Forelimb muscle (tissue), 1 donor: ENCODE data around the gene SLC38A9. TPM values are rescaled to one million over a fixed set of nuclear protein-coding genes. Genes with fewer than 3 reads are reported as not detected.
"Not testable (repeated sequence)": the region's sequence is repeated elsewhere in the genome, so short reads cannot be mapped to it uniquely, and the experiment has no call there.

Experiments used
- DNase-seq: peaks from one replicate; pipeline ENCODE4 v3.0.0-alpha.2; 2013; ENCODE audit warnings: low read depth
- polyA plus RNA-seq: library from polyadenylated mRNA; unstranded; fragments of 120-200 nt; gene quantifications from one replicate; pipeline ENCODE4 v1.2.1, GENCODE V29; 2013; ENCODE audit not compliant: insufficient read length

The SLC38A9 gene
- polyA plus RNA-seq, 1 donor: 11.0 TPM

DNA sequence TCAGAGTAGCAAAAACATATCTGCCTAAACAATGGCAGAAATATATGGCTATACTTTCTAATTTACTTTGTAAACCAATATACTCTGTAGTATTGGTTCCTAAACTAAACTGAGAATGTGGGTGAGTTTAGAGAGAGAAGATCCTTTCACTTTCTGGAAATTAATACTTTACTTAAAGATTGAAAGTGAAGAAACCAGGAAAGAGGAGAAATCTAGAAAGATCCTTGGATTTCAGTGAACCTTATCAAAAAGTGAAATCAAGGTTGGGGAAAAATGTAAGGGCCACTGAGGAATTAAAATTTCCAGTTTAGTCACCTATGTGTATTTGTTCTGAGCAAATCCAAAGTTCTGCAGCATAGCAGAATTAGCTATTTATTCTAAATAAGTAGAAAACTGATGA, 5.9 kb downstream of the SLC38A9 start:
- DNase-seq: no peak

DNA sequence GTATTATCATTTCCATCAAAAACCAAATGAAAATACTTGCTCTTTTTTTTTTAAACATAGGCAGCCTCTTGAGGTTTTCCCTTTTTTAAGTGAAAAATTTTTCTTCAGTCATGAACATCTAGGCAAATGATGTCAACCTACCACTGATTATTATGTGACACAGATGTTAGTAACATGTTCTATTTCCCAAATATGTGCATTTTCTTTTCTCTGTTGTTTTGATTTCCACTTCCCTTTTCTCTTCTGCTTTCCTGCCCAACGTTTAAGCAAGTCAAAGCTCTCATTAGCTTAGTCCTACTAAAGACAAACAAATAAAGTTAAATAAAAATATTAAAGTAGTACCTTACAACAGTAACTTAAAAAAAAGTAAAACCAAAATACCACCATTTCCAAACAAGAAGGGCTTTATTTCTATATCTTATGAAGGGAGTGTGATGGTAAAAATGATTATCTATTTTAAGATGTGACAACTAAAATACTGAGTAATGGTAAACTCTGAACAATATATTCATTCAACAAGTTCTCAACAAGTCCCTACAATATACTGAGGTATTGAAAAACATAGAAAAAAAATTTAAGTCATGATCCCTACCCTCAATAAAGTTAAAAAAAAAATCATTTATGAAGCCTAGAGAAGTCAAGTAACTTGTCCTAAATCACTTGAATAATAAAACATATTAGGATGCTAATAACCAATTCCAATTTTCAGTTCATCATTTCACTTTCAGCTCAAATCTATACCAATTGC, 9.4 kb downstream of the SLC38A9 start:
- DNase-seq: no peak

GRCh38 chr5:55701462-55702103, 10.5 kb downstream of the SLC38A9 start:
- no peak for DNase-seq

- DNase-seq: no peak
Measured at GRCh38 chr5:55700745-55701144, 11.4 kb downstream of the SLC38A9 start.

DNA sequence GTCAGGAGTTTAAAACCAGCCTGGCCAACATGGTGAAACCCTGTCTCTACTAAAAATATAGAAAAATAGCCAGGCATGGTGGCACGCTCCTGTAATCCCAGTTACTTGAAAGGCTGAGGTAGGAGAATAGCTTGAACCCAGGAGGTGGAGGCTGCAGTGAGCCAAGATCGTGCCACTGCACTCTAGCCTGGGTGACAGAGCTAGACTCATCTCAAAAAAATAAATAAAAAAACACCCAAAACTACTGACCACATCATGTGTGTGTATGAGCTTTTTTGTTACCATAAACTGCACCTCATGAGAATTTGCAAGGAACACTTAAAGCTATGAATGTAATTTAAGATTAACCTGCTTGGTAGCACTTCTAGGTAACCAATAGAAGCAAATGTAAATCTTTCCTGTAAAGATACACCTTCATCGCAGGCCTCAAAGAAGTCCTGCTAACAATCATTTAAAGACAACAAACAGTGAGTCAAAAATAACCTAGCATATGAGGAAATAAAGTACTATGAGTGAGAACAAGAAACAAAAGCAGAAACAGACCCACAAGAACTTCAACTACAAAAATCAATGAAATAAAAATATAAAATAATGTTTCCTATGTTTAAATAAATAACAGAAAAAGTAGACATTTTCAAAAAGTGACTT, 13.0 kb downstream of the SLC38A9 start:
- no peak for DNase-seq

- not testable (repeated sequence) for DNase-seq
Measured at GRCh38 chr5:55696704-55697103, 15.4 kb downstream of the SLC38A9 start.

- no peak for DNase-seq
Measured at GRCh38 chr5:55694152-55694830, 17.8 kb downstream of the SLC38A9 start.

- DNase-seq: no peak
Measured at GRCh38 chr5:55692509-55692908, 19.6 kb downstream of the SLC38A9 start.

DNA sequence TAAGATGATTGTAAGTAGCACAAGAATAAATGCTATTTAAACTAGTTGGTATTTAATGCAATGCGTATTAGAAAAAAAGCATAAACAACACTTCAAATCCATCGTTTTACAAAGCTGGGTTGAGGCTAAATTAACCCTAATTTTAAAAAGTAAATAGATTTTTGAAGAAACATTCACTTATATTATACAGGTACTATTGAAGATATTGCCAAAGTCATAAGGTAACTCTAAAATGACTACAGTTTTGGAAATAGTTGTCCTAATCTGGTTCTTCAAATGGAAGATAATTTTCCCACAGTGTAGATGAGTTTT, 20.1 kb downstream of the SLC38A9 start:
- no peak for DNase-seq

GRCh38 chr5:55691265-55692105, 20.6 kb downstream of the SLC38A9 start:
- DNase-seq: no peak

GRCh38 chr5:55682071-55682470, 30.1 kb downstream of the SLC38A9 start:
- DNase-seq: no peak

- no peak for DNase-seq
Measured at GRCh38 chr5:55681301-55681700, 30.8 kb downstream of the SLC38A9 start.

DNA sequence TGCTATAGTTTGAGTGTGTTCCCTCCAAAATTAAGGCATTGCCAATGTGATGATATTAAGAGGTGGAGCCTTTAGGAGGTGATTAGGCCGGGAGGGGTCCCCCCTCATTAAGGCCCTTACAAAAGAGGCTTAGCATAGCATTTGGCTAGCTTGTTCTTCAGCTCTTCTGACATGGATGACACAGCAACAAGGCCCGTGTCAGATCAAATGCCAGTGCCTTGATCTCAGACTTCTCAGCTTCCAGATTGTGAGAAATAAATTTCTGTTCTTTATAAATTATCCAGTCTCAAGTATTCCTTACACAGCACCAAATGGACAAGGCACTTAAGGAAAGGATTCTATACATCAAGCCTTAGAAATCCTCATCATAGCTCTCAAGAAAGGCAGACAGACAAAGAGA, 31.8 kb downstream of the SLC38A9 start:
- DNase-seq: no peak

DNA sequence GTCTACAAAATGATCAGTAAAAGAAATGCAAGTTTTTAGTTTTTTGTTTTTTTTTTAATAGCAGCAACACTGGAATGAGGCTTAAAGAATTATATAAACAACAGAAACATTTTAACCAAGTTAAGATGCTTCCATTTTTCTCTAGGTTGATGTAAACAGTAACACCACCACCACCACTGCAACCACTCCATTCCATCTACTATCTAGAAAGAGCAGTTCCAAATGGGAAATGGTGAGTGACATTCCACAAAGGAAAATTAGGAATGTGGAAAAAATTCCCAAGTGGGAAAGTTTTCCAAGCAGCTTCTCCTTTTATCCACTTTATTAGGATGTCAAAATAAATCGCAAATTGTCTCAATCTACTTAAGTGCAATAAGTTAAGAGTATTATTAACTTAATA, 32.6 kb downstream of the SLC38A9 start:
- no peak for DNase-seq

DNA sequence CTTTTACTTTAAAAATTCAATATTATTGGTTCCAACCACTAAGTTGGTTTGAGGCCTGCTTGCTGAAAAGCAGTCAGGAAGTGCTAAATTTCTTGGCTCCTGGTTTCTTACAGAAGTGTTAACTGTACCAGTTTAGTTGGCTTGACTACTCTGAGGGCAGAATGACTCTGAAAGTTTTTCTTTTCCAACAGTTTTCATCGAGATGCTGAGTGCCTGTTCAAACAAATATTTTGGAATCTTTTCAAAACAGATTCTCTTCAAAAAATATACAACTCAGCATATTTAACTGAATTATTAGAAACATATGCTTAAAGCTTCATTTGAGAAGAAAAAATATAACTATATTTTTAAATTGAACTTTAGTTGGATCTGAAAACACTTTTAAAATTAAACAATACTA, 37.0 kb downstream of the SLC38A9 start:
- no peak for DNase-seq

DNA sequence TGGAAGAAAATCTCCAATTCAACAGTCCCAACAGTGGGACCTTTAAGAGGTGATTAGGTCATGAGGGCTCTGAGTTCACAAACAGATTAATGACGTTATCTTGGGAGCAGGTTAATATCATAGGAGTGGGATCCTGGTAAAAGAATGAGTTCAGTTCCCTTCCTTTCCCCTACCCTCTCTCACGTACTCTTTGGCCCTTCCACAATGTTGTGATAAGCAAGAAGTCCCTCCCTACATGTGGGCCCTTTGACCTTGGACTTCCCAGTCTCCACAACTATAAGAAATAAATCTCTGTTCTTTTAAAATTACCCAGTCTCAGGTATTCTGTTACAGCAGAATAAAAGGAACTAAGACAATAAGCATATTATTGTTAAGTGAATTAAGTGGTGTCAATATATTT, 37.8 kb downstream of the SLC38A9 start:
- no peak for DNase-seq

DNA sequence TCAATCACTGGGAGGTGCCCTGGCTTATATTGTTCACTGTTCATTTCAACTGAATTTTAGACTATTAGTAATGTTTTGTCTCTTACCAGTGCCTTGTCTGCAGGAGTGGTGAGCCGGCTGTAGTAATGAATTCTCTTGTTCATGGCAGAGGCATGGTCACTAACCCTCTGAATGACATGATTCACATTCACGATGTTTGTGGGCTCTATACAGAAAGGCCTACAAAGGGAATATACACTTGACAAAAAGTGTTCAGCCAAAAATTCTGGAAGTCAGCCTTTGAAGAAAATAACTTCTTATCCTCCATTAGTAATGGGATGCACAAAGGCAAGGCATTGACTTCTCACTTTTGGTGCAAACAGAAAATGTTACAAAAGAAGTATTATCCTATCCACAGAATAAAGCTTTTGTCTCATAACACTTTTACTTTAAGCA, 39.6 kb downstream of the SLC38A9 start:
- no peak for DNase-seq

GRCh38 chr5:55671975-55672374, 40.1 kb downstream of the SLC38A9 start:
- DNase-seq: no peak

DNA sequence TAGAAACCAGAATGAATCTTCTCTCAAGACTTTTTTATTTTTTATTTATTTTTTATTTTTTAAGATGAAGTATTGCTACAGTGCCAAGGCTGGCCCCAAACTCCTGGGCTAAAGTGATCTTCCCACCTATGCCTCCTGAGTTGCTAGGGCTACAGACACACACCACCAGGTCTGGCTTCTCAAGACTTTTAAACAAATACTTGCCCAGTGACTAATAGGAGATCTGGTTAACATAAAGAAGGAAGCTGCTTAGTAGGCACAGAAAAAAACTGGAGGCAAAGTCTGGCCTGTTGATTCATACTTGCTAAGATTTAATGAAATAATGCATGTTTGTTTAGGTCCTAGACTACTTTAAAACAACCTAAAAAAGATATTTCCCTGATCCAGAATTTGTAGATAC, 43.8 kb downstream of the SLC38A9 start:
- no peak for DNase-seq

GRCh38 chr5:55667938-55668337, 44.2 kb downstream of the SLC38A9 start:
- DNase-seq: no peak

- DNase-seq: no peak
Measured at GRCh38 chr5:55665065-55665464, 47.1 kb downstream of the SLC38A9 start.

DNA sequence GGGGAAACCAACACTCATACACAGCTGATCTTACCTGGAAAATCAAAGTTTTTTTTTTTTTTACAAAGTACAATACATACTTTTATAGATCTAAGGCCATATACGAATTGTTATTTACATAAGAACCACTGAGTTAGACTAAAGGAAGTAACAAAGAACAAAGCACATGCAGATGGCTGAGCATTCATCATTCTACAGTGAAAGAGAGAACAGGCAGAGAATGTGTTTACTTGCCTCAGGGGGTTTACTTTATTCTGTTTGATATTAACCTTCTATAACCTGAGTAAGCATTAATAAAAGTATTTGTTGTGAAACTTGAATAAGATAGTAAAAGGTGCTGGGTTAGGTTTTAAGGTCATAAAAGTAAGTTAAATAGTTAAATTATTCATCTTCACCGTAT, 54.7 kb downstream of the SLC38A9 start:
- DNase-seq: no peak
